HG03460 (cell line): ENCODE measurements around the gene HEPN1.
"Not testable (repeated sequence)": the region's sequence is repeated elsewhere in the genome, so short reads cannot be mapped to it uniquely, and the experiment has no call there.

Experiments
- ATAC-seq: cut with Tn5 transposase; IDR thresholded peaks from one replicate; pipeline ENCODE4 v1.9.1; 2021; ENCODE audit not compliant: unreplicated experiment

HEPN1 gene

GRCh38 chr11:124941703-124942102, 22.7 kb downstream of the HEPN1 start:
- ATAC-seq = no peak

DNA sequence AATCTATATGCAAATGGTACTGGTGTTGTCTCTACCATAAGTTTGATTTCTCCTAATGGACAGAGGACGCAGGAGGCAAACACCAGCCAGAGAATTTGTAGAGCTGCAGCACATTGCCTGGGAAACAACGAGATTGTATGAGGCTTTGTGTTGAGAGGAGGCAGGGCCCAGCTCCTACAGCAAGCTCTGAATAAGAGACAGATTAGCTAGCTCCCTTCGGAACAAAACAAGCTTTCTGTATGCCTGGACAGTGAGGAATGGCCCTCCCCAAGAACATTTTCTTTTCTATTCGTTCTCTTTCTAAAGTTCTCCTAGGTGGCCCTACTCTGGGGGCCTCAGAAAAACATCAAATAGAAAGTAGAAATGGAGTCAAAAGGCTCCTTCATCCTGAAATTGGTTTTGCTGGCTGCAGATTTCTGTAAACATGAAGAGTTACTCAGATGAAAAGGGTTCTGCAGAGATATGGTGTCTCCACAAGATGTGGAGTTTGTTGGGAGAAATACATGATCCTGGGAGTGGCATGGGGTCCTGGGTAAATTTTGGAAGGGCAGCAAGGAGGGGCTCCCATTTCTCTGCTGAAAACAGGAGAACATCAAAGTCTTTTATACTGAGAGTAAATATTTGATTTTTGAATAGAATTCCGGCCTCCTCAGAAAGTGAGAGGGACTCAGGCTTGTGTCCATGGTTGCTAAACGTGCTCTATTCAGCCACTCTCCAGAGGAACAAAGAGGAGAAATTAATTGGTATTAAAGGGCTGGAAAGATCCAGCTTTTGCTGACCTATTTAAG, 23.6 kb downstream of the HEPN1 start:
- ATAC-seq = no peak

GRCh38 chr11:124943254-124943616, 24.2 kb downstream of the HEPN1 start:
- ATAC-seq = no peak

GRCh38 chr11:124943741-124944140, 24.7 kb downstream of the HEPN1 start:
- no peak for ATAC-seq

GRCh38 chr11:124944565-124944964, 25.5 kb downstream of the HEPN1 start:
- no peak for ATAC-seq

GRCh38 chr11:124945826-124946225, 26.8 kb downstream of the HEPN1 start:
- no peak for ATAC-seq

DNA sequence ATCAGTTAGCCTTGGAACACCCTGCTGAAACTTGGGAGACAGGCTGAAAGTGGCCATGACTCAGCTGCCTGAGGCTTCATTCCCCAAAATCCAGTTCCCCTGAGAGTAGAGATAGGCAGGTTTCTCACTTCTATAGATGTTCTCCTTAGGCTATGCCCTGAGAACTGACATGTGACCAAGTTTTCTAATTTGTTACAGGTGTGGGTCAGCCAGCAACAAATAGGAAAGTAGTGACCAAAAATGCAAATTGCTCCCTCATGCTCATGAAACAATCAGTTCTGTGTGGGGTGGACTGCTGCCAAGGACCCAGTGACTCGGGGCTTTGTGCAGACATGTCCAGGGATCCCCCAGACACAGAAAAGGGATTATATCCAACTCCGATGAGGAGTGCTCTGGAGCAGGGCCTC, 27.7 kb downstream of the HEPN1 start:
- no peak for ATAC-seq

DNA sequence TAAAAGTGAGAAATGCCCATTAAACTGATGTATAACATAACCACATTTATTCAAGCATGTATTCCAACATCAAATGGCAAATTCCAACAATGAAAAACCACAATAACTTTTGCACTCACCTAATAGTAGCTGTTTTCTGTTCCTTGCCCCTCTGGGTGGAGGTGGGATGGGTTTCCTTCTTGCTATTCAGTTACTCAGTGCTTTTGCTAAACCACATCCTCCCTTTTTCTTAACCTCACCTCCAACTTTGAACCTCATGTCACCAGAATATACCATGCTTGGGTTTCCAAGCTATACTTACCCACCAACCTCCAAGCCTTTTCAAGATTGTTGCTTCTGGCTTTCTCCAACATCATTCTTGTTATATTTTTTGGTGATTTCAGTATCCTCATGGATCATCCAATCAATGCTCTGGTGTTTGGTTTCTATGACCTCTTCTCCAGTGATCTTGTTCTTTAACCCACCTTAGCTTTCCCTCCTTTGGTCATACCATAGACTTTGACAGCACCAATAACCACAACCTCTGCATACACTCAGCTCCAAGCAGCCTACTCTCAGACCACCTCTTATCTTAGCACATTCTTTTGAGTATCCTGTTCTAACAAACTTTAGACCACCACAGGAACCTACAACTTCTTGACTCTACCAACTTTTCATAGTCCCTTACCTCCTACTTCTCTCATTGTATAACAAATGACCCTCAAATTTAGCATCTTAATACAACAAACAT, 31.7 kb downstream of the HEPN1 start:
- ATAC-seq = no peak

GRCh38 chr11:124951341-124951740, 32.3 kb downstream of the HEPN1 start:
- no peak for ATAC-seq

- ATAC-seq = peak; percentile 100
These were observed 34.9 kb downstream of the HEPN1 start, which contains the start of gene CCDC15 for GRCh38 chr11:124953753-124954589. TSS of gene CCDC15 (plus strand) at chr11:124954202. CDS start at chr11:124954733, 531 bp downstream.

- ATAC-seq = no peak
These were observed 35.5 kb downstream of the HEPN1 start for GRCh38 chr11:124954590-124954955.

- ATAC-seq = no peak
These were observed 36.0 kb downstream of the HEPN1 start for GRCh38 chr11:124955035-124955434.

GRCh38 chr11:124961972-124962609, 43.0 kb downstream of the HEPN1 start:
- ATAC-seq = peak; percentile 89

- not testable (repeated sequence) for ATAC-seq
These were observed 49.1 kb downstream of the HEPN1 start for GRCh38 chr11:124968197-124968596.
